Measurements from ENCODE around the gene GABBR2. TPM values are rescaled to one million over a fixed set of nuclear protein-coding genes. Genes with fewer than 3 reads are reported as not detected.

The GABBR2 gene
- total and polyA plus RNA-seq, 9 of the 15 experiments (the other 6 are each of a cell fraction or from before 2014, with no cell fraction given): 0.15 to 1.9 (median 0.32) TPM

DNA sequence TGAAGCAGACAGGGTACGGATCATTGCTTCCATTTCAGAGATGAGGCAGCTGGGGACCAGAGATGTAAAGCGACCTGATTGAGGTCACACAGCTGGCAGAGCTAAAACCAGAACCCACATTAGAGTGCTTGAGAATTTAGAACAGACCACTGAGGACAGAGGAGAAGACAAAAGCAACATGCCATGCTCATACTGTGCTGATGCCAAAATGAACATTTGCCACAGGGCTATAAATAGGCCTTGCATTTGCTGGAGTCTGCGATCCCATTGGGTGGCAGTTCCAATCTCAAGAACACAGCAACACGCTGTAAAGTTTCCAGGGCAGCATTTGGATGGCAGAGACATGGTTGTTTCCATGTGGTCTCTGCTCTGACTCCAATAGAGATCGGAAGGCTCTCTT is 230.9 kb downstream of the GABBR2 start (continued):
- TF ChIP-seq PRDM10 (IDR thresholded peaks at IDR 0.05; ENCODE audit: partially characterized antibody) (no peak), BCOR (IDR thresholded peaks at IDR 0.05) (peak; percentile 56), ZFP36 (IDR thresholded peaks at IDR 0.05; ENCODE audit: low read depth, low read length, partially characterized antibody) (peak; percentile 40), MAFF (IDR thresholded peaks at IDR 0.05; ENCODE audit: low read length) (no peak), KDM1A (IDR thresholded peaks at IDR 0.05) (peak; percentile 18 to 49; a peak in 3 of 4 replicates), ZNF512 (tag; IDR thresholded peaks at IDR 0.05) (no peak)

GRCh38 chr9:98472216-98472615 is 236.5 kb downstream of the GABBR2 start:
- no TSS peak for BruUV-seq (replicated peaks)
- H3K27ac ChIP-seq (ENCODE audit: extremely low read depth, low read depth, low read length): no peak overlapping the region
- in situ Hi-C loops (cut with MboI) (no loop called here), intact Hi-C loops (cut with micrococcal nuclease) (no loop called here)
- DNase-seq (ENCODE audit: extremely low read depth in 1 of 4, low spot score in 3 of 4) (no peak), ATAC-seq (no peak), FAIRE-seq (no peak)
- ChIA-PET CTCF (ENCODE audit: low intra/inter-chr PET ratio) (no interaction called here), POLR2A (no interaction called here)
- H3K9me3 ChIP-seq (replicated peaks; ENCODE audit: control insufficient read depth, insufficient read depth, low read depth, low read length): no peaks in the 10 kb centered on the region
- no peak overlapping the region for H3K9ac ChIP-seq (ENCODE audit: insufficient read depth in 1 of 2, low read depth in 2 of 2, low read length in 2 of 2)
- no peaks in the 10 kb centered on the region for H3K9me1 ChIP-seq (ENCODE audit: control insufficient read depth, insufficient read depth, low read length)
- WGBS (ENCODE audit: insufficient coverage, low coverage, missing lambda C conversion rate): 17% methylated on average over 2 of the region's 2 CpGs
- H2AFZ ChIP-seq (ENCODE audit: low read depth, low read length): no peak overlapping the region
- H3K4me1 ChIP-seq (replicated peaks in 1 of 2; ENCODE audit: control insufficient read depth in 2 of 2, insufficient read depth in 2 of 2, low read length in 2 of 2): no peaks in the 10 kb centered on the region
- no peaks in the 10 kb centered on the region for H3K79me2 ChIP-seq (ENCODE audit: control insufficient read depth, insufficient read depth, low read length)
- H3K4me3 ChIP-seq: no peak overlapping the region
- H4K20me1 ChIP-seq (replicated peaks; ENCODE audit: control insufficient read depth, insufficient read depth, low read length): no peaks in the 10 kb centered on the region
- H3K36me3 ChIP-seq (ENCODE audit: control insufficient read depth, insufficient read depth, low read length): no peaks in the 10 kb centered on the region
- H3K4me2 ChIP-seq (ENCODE audit: insufficient read depth, low read length): no peak overlapping the region
- no peaks in the 10 kb centered on the region for H3K27me3 ChIP-seq (ENCODE audit: control insufficient read depth in 2 of 2, insufficient read depth in 2 of 2, low read length in 2 of 2)
- no peak for TF ChIP-seq PHF8 (IDR thresholded peaks at IDR 0.05; ENCODE audit: borderline replicate concordance, low read length)
- no peak for TF ChIP-seq IRF1 (CRISPR knock-in tag; IDR thresholded peaks at IDR 0.05; ENCODE audit: borderline replicate concordance)
- no peak for TF ChIP-seq BMI1 (IDR thresholded peaks at IDR 0.05; ENCODE audit: low read length)
- peak; percentile 82 for TF ChIP-seq EHMT2 (IDR thresholded peaks at IDR 0.05)

Data from K562 (cell line).